ENCODE data around the gene FOXK1.

GRCh38 chr7:4751398-4751947 lies 69.4 kb downstream of the FOXK1 start:
- TF ChIP-seq CTCF (IDR thresholded peaks at IDR 0.05): no peak
- TF ChIP-seq POLR2AphosphoS5 (IDR thresholded peaks at IDR 0.05): no peak

Data from prostate gland (tissue), 2 donors.